SW 1271 (cell line): Measurements from ENCODE around the gene APBB2.

Source experiments
- DNase-seq, 2 experiments: peaks; one replicate each; lab custom pipeline; 2025; lab: John Stamatoyannopoulos, UW

Gene APBB2

GRCh38 chr4:41189076-41189475, 25.3 kb downstream of the APBB2 start:
- no peak for DNase-seq

GRCh38 chr4:41185614-41186592, 28.4 kb downstream of the APBB2 start:
- DNase-seq = no peak

- DNase-seq = no peak
Observed at GRCh38 chr4:41184009-41184408, 30.3 kb downstream of the APBB2 start.

- no peak for DNase-seq
Observed at GRCh38 chr4:41183021-41183553, 31.3 kb downstream of the APBB2 start.

- DNase-seq = no peak
Observed at GRCh38 chr4:41181037-41181436, 33.3 kb downstream of the APBB2 start.

- no peak for DNase-seq
Observed at GRCh38 chr4:41179498-41180195, 34.7 kb downstream of the APBB2 start.

- no peak for DNase-seq
Observed at GRCh38 chr4:41178372-41179370, 35.7 kb downstream of the APBB2 start.

GRCh38 chr4:41177016-41177415, 37.3 kb downstream of the APBB2 start:
- DNase-seq = peak; percentile 21 to 78

- no peak for DNase-seq
Observed at GRCh38 chr4:41176340-41176739, 38.0 kb downstream of the APBB2 start.

- no peak for DNase-seq
Observed at GRCh38 chr4:41175794-41176193, 38.5 kb downstream of the APBB2 start.

- no peak for DNase-seq
Observed at GRCh38 chr4:41174444-41174843, 39.9 kb downstream of the APBB2 start.

GRCh38 chr4:41172786-41173185, 41.6 kb downstream of the APBB2 start:
- DNase-seq = no peak

GRCh38 chr4:41169256-41169800, 45.0 kb downstream of the APBB2 start:
- no peak for DNase-seq

GRCh38 chr4:41167191-41167590, 47.2 kb downstream of the APBB2 start:
- no peak for DNase-seq

- no peak for DNase-seq
Observed at GRCh38 chr4:41164405-41164804, 49.9 kb downstream of the APBB2 start.

GRCh38 chr4:41161355-41161754, 53.0 kb downstream of the APBB2 start:
- DNase-seq = no peak

- peak; percentile 71 to 89 for DNase-seq
Observed at GRCh38 chr4:41160856-41161255, 53.5 kb downstream of the APBB2 start.

GRCh38 chr4:41160012-41160789, 54.1 kb downstream of the APBB2 start:
- peak; percentile 97 to 99 for DNase-seq

GRCh38 chr4:41158756-41159155, 55.6 kb downstream of the APBB2 start:
- no peak for DNase-seq

- DNase-seq = no peak
Observed at GRCh38 chr4:41158274-41158673, 56.1 kb downstream of the APBB2 start.
